22Rv1 (cell line): ENCODE data around the gene RAB35.

Source experiments
- ZFX ChIP-seq: fragments of 450-650 bp; IDR thresholded peaks from 2 replicates; pipeline ENCODE4 v1.6.1; 2017; ENCODE audit warnings: antibody characterized with exemption, borderline replicate concordance
- TF ChIP-seq, protein P1 (sequence below): fragments of 450-650 bp; IDR thresholded peaks from 2 replicates; pipeline ENCODE4 v1.5.1; 2017; ENCODE audit warnings: mild to moderate bottlenecking

DNA sequence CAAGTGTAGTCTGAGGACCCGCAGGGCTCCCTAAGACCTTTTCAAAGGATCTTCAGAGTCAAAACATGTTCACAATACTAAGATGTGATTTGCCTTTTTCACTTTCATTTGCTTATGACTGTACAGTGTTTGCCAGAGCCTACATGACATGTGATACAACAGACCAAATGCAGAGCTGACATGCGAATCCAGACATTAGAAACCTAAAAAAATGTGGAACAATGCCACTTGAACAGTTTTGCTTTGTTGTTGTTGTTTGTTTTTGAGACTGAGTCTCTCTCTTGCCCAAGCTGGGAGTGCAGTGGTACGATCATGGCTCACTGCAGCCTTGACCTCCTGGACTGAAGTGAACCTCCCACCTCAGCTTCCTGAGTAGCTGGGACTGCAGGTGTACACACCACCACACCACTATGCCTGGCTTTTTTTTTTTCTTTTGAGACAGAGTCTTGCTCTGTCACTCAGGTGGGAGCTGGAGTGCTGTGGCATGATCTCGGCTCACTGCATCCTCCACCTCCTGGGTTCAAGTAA lies 5.3 kb upstream of the RAB35 start:
- TF ChIP-seq, protein P1, sequence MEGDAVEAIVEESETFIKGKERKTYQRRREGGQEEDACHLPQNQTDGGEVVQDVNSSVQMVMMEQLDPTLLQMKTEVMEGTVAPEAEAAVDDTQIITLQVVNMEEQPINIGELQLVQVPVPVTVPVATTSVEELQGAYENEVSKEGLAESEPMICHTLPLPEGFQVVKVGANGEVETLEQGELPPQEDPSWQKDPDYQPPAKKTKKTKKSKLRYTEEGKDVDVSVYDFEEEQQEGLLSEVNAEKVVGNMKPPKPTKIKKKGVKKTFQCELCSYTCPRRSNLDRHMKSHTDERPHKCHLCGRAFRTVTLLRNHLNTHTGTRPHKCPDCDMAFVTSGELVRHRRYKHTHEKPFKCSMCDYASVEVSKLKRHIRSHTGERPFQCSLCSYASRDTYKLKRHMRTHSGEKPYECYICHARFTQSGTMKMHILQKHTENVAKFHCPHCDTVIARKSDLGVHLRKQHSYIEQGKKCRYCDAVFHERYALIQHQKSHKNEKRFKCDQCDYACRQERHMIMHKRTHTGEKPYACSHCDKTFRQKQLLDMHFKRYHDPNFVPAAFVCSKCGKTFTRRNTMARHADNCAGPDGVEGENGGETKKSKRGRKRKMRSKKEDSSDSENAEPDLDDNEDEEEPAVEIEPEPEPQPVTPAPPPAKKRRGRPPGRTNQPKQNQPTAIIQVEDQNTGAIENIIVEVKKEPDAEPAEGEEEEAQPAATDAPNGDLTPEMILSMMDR, result no peak
- no peak for TF ChIP-seq ZFX
